ENCODE measurements around the gene WNT4. TPM values are rescaled to one million over a fixed set of nuclear protein-coding genes. Genes with fewer than 3 reads are reported as not detected.

The WNT4 gene
- polyA plus RNA-seq: not detected in 2 replicates

DNA sequence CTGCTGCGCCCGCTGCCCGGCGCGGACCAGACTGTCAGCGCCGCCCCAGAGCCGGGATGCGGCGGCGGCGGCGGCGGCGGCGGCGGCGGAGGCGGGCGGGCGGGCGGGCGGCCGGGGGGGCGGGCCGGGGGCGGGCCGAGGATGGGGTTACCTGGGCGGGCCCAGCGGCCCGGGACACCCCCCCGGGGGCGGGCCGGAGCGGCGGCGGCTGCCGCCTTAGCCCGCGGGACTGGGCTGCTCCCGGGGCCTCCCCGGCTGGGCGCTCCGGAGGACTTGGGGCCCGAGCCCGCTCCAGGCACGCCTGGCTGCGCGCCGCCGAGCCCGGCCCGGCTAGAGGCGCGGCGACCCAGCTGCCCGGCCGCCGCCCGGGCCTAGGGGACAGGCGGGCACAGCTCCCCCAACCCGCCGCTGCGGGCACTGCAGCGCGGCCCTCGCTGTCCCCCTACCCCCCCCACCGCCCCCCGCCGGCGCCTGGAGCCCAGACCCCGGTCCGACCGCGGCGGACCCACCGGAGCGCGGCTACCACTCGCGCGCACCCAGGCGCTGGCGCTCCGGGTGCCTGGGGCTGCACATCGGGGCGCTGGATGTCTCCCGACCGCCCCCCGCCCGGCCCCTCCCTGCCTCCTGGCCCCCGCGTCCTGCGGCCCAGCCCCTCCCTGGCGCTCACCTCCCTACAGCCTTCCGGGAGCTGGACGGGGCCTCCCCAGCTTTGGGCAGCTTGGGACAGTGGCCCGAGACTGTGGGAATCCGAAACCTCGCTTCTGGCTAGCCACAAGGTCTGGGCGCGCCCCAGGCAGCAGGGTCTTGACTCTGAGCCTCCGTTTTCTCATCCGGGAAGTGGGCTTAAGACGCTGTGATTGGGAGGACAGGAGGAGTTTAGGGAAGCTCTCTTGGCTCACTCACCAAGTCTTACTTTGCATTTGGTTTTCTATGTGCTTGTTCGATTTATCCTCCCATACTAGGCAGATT lies at the start of gene WNT4:
Gene WNT4 (minus strand): TSS at position 33 of the 969 bp plus-strand sequence. CDS start 175 bp downstream, outside the sequence.

Other genes starting within 250 kb of the WNT4 start
- not detected in 2 replicates for gene HSPG2, start 205.8 kb downstream of the WNT4 start, polyA plus RNA-seq
- gene CELA3B, start 166.1 kb downstream of the WNT4 start, polyA plus RNA-seq: not detected in 2 replicates
- not detected in 2 replicates for gene CELA3A, start 141.4 kb downstream of the WNT4 start, polyA plus RNA-seq
- 300 and 412 TPM in 2 replicates for gene CDC42, start 90.4 kb downstream of the WNT4 start, polyA plus RNA-seq